ENCODE results near the gene ATP2A1. TPM values are rescaled to one million over a fixed set of nuclear protein-coding genes. Genes with fewer than 3 reads are reported as not detected.
"Not testable (repeated sequence)": the region's sequence is repeated elsewhere in the genome, so short reads cannot be mapped to it uniquely, and the experiment has no call there.

ATP2A1 gene
- total and polyA plus RNA-seq, 2 of the 8 experiments (the other 6 are each of a cell fraction or from before 2014, with no cell fraction given) = 1.7 to 2.4 TPM

DNA sequence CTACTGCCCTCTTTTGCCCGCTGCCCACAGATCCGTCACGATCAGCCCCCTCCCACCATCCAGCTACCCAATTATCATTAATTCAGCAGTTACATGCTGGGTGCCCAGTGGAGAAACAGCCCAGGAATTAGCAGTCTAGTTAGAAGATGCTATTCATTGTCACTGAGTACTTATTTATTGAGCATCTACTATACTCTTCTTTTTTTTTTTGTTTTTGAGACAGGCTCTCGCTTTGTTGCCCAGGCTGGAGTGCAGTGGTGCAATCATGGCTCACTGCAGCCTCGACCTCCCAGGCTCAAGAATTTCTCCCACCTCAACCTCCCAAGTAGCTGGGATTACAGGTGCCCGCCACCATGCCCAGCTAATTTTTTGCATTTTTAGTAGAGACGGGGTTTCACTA is 61.5 kb downstream of the ATP2A1 start:
- DNase-seq (ENCODE audit: low read depth in 1 of 2, low spot score in 2 of 2); H4K8ac ChIP-seq (ENCODE audit: extremely low read depth, insufficient read depth, low read length); H2AFZ ChIP-seq (ENCODE audit: low read length); H3K4ac ChIP-seq (replicated peaks; ENCODE audit: insufficient read length, low read depth, low read length); H3K4me3 ChIP-seq (ENCODE audit: extremely low read depth in 1 of 4, insufficient read depth in 2 of 4, low read depth in 3 of 4, low read length in 4 of 4); FAIRE-seq; H2BK15ac ChIP-seq (ENCODE audit: low read length); H2AK5ac ChIP-seq (ENCODE audit: low read depth, low read length); H3K56ac ChIP-seq (replicated peaks; ENCODE audit: insufficient read length, low read depth, low read length); H3K36me3 ChIP-seq (ENCODE audit: control insufficient read depth in 2 of 4, insufficient read depth in 4 of 4, low read length in 3 of 4); H2BK12ac ChIP-seq (ENCODE audit: low read depth, low read length); H3K79me2 ChIP-seq (ENCODE audit: control insufficient read depth in 1 of 2, insufficient read depth in 2 of 2, low read length in 2 of 2); H3K9ac ChIP-seq (replicated peaks in 1 of 4; ENCODE audit: extremely low read depth in 1 of 4, low read depth in 3 of 4, low read length in 3 of 4); H3K4me2 ChIP-seq (ENCODE audit: insufficient read depth in 1 of 2, low read depth in 2 of 2, low read length in 2 of 2); H4K91ac ChIP-seq (replicated peaks; ENCODE audit: insufficient read length, low read length); H3K27me3 ChIP-seq (replicated peaks in 1 of 4; ENCODE audit: control insufficient read depth in 3 of 4, extremely low read depth in 1 of 4, insufficient read depth in 3 of 4, low read length in 3 of 4); H3K4me1 ChIP-seq (replicated peaks in 1 of 4; ENCODE audit: control insufficient read depth in 3 of 4, insufficient read depth in 4 of 4, low read length in 3 of 4); H3K18ac ChIP-seq (ENCODE audit: extremely low read depth, low read length); H3K79me1 ChIP-seq (ENCODE audit: low read depth, low read length); H4K5ac ChIP-seq (ENCODE audit: insufficient read length, low read depth, low read length); H4K20me1 ChIP-seq (replicated peaks in 1 of 2; ENCODE audit: control insufficient read depth in 1 of 2, insufficient read depth in 2 of 2, low read length in 2 of 2); H3K23me2 ChIP-seq (ENCODE audit: low read depth, low read length); H2BK5ac ChIP-seq (ENCODE audit: low read depth, low read length); H3K27ac ChIP-seq (ENCODE audit: low read depth, low read length); H2BK120ac ChIP-seq (replicated peaks; ENCODE audit: low read depth, low read length); H3K9me3 ChIP-seq (ENCODE audit: insufficient read depth in 2 of 2, low read depth in 1 of 2, low read length in 1 of 2); H3K23ac ChIP-seq (ENCODE audit: insufficient read length); H2BK20ac ChIP-seq (ENCODE audit: low read length); H3K14ac ChIP-seq (ENCODE audit: insufficient read length): not testable (repeated sequence)
- ChIA-PET POLR2A (ENCODE audit: partially characterized antibody) (interaction anchor here (1.0 kb wide), 2 partner anchors 11 to 116 kb away, joined by 4 read pairs; partner anchors contain the start of gene NFATC2IP), CTCF (ENCODE audit: partially characterized antibody) (interaction anchor here (0.6 to 1.2 kb wide), 2 partner anchors 67 to 1470 kb away, joined by 3 read pairs; no protein-coding TSS in a partner anchor)
- 92% methylated on average over 7 of the region's 7 CpGs; no CpG with 5 or more reads in 1 of the 2 experiments for WGBS, 2 experiments (ENCODE audit: extremely low coverage in 1 of 2, insufficient coverage in 1 of 2, insufficient read length in 1 of 2, insufficient replicate concordance in 2 of 2, low coverage in 1 of 2, low lambda C conversion rate in 2 of 2, missing lambda C conversion rate in 1 of 2)

All from H1 (cell line).